HepG2 (cell line): ENCODE results near the gene SOCS1. TPM values are rescaled to one million over a fixed set of nuclear protein-coding genes. Genes with fewer than 3 reads are reported as not detected.

Experiments used
- ATAC-seq: fragments of 200-7000 bp; cut with Tn5 transposase; 3 replicates; pipeline ENCODE4 v1.9.1; 2020; ENCODE audit warnings: mild to moderate bottlenecking, moderate library complexity
- BruUV-seq: library from RNA; stranded (reverse); fragments of 400-500 nt; replicated peaks from 2 replicates; lab custom pipeline; 2021; lab: Mats Ljungman, UMichigan
- CTCF ChIA-PET: fragments of 300-600 bp; formaldehyde crosslinking; extraction: SDS; loops from one replicate; lab custom pipeline; 2021; ENCODE audit warnings: low total read pairs, inconsistent platforms, low intra/inter-chr PET ratio; lab: Yijun Ruan, JAX
- POLR2A ChIA-PET: fragments of 350-600 bp; sonication (Branson Sonifier 250); formaldehyde crosslinking; loops from one replicate; lab custom pipeline; 2020; ENCODE audit warnings: antibody characterized with exemption, inconsistent platforms; lab: Yijun Ruan, JAX
- DNase-seq: peaks from one replicate; pipeline ENCODE4 v3.0.0-alpha.2; 2015; ENCODE audit warnings: low spot score
- FAIRE-seq: peaks from 3 replicates; lab custom pipeline; 2011; peaks lifted over from hg19 to GRCh38; lab: Jason Lieb, UNC
- H2AFZ ChIP-seq: one replicate; pipeline ENCODE4 v1.6.1; 2011; ENCODE audit warnings: low read length, inconsistent platforms
- H3K27ac ChIP-seq: fragments of 300-600 bp; 3 replicates; pipeline ENCODE4 v1.8.0; 2011; ENCODE audit warnings: mixed run types, mild to moderate bottlenecking, mixed read lengths, low read length, inconsistent platforms; ENCODE audit not compliant: insufficient read depth; ENCODE audit errors: extremely low read length
- H3K27me3 ChIP-seq, 2 experiments: fragments of 200-600 bp in 1 of 2; 2 replicates in 1 of 2; 3 replicates in 1 of 2; pipeline versions ENCODE4 v1.6.0 to v1.8.0; 2011; ENCODE audit warnings: low read length in 2 of 2, mild to moderate bottlenecking in 2 of 2, moderate library complexity in 2 of 2, inconsistent platforms in 1 of 2; ENCODE audit not compliant: insufficient read depth in 2 of 2, control insufficient read depth in 1 of 2
- H3K36me3 ChIP-seq, 2 experiments: fragments of 200-600 bp in 1 of 2; replicated peaks in 1 of 2; 2 replicates in 1 of 2; 3 replicates in 1 of 2; pipeline versions ENCODE4 v1.5.1 to v1.8.0; 2011; ENCODE audit warnings: low read length in 2 of 2, inconsistent platforms in 1 of 2; ENCODE audit not compliant: insufficient read depth in 2 of 2, control insufficient read depth in 1 of 2
- H3K4me1 ChIP-seq: 2 replicates; pipeline ENCODE4 v1.5.1; 2012; ENCODE audit warnings: low read length, inconsistent platforms; ENCODE audit not compliant: insufficient read depth
- H3K4me2 ChIP-seq: 2 replicates; pipeline ENCODE4 v1.6.0; 2011; ENCODE audit warnings: low read depth, low read length, inconsistent platforms
- H3K4me3 ChIP-seq, 3 experiments: fragments of 200-600 bp in 1 of 3; sonication (generic), shearing (Covaris generic) in 1 of 3; replicated peaks in 1 of 3; 2 replicates each; pipeline ENCODE4 v1.5.1; 2011 to 2016; ENCODE audit warnings: low read length in 3 of 3, inconsistent platforms in 2 of 3, low read depth in 2 of 3, mild to moderate bottlenecking in 2 of 3, control low read depth in 1 of 3, mixed read lengths in 1 of 3; ENCODE audit not compliant: insufficient read depth in 1 of 3
- H3K79me2 ChIP-seq: one replicate; pipeline ENCODE4 v1.6.1; 2011; ENCODE audit warnings: low read length, inconsistent platforms; ENCODE audit not compliant: insufficient read depth
- H3K9ac ChIP-seq: 2 replicates; pipeline ENCODE4 v1.6.0; 2011; ENCODE audit warnings: mild to moderate bottlenecking, low read depth, low read length, inconsistent platforms; ENCODE audit not compliant: insufficient read depth
- H3K9me3 ChIP-seq: 2 replicates; pipeline ENCODE4 v1.5.1; 2012; ENCODE audit warnings: mild to moderate bottlenecking, low read length
- H4K20me1 ChIP-seq: 2 replicates; pipeline ENCODE4 v1.6.0; 2011; ENCODE audit warnings: inconsistent platforms, mild to moderate bottlenecking, low read length, moderate library complexity; ENCODE audit not compliant: insufficient read depth
- AGO1 ChIP-seq: fragments of 200-400 bp; formaldehyde crosslinking; IDR thresholded peaks from 2 replicates; pipeline ENCODE4 v1.6.1; 2017; ENCODE audit warnings: mild to moderate bottlenecking, low read depth, low read length, moderate library complexity; ENCODE audit not compliant: poor library complexity, severe bottlenecking
- ATF7 ChIP-seq, 2 experiments: fragments of 450-650 bp in 1 of 2; sonication (generic) in 1 of 2; formaldehyde crosslinking in 1 of 2; IDR thresholded peaks; 2 replicates each; pipeline versions ENCODE4 v1.4.0 to v1.6.1; 2016 to 2020; ENCODE audit warnings: antibody characterized with exemption in 1 of 2, mild to moderate bottlenecking in 1 of 2, missing genetic modification reagents in 1 of 2
- BATF2 ChIP-seq: sonication (generic); formaldehyde crosslinking; IDR thresholded peaks from 2 replicates; pipeline ENCODE4 v1.8.0; 2022; ENCODE audit warnings: mild to moderate bottlenecking, missing genetic modification reagents, moderate library complexity
- CEBPB ChIP-seq: IDR thresholded peaks from 2 replicates; pipeline ENCODE4 v1.6.1; 2011; ENCODE audit warnings: low read depth, low read length, improper control_type of control experiment, borderline replicate concordance
- CERS6 ChIP-seq: sonication (generic); formaldehyde crosslinking; IDR thresholded peaks from 2 replicates; pipeline ENCODE4 v1.5.0; 2020; ENCODE audit warnings: missing genetic modification reagents
- CREB1 ChIP-seq, 2 experiments: fragments of 450-650 bp in 1 of 2; IDR thresholded peaks; 2 replicates each; pipeline ENCODE4 v1.6.1; 2016 to 2017; ENCODE audit warnings: control low read depth in 1 of 2, mild to moderate bottlenecking in 1 of 2, missing compliant biosample characterization in 1 of 2, missing genetic modification characterization in 1 of 2
- EED ChIP-seq: sonication (generic); formaldehyde crosslinking; IDR thresholded peaks from 2 replicates; pipeline ENCODE4 v1.5.0; 2020; ENCODE audit warnings: mild to moderate bottlenecking, missing genetic modification reagents
- HOXA3 ChIP-seq: sonication (generic); formaldehyde crosslinking; IDR thresholded peaks from 2 replicates; pipeline ENCODE4 v1.5.0; 2020; ENCODE audit warnings: missing genetic modification reagents
- MTA1 ChIP-seq: sonication (generic); formaldehyde crosslinking; IDR thresholded peaks from 2 replicates; pipeline ENCODE4 v1.4.0; 2020; ENCODE audit warnings: missing genetic modification reagents, mild to moderate bottlenecking, borderline replicate concordance
- NRL ChIP-seq: sonication (generic); formaldehyde crosslinking; IDR thresholded peaks from 2 replicates; pipeline ENCODE4 v1.5.0; 2020; ENCODE audit warnings: missing genetic modification reagents, mild to moderate bottlenecking, moderate library complexity, borderline replicate concordance
- PCBP1 ChIP-seq: fragments of 200-400 bp; formaldehyde crosslinking; IDR thresholded peaks from 2 replicates; pipeline ENCODE4 v1.6.1; 2017; ENCODE audit warnings: mild to moderate bottlenecking, low read depth, low read length, borderline replicate concordance
- RBFOX2 ChIP-seq: fragments of 200-400 bp; formaldehyde crosslinking; IDR thresholded peaks from 2 replicates; pipeline ENCODE4 v1.6.1; 2017; ENCODE audit warnings: low read depth, mild to moderate bottlenecking, low read length
- SETDB1 ChIP-seq: sonication (generic); formaldehyde crosslinking; IDR thresholded peaks from 2 replicates; pipeline ENCODE4 v1.5.1; 2020; ENCODE audit warnings: missing genetic modification reagents, mild to moderate bottlenecking, borderline replicate concordance
- SKI ChIP-seq: fragments of 450-650 bp; IDR thresholded peaks from one replicate; pipeline ENCODE4 v1.6.1; 2018; ENCODE audit warnings: mild to moderate bottlenecking; ENCODE audit not compliant: partially characterized antibody
- ZC3H13 ChIP-seq: sonication (generic); formaldehyde crosslinking; IDR thresholded peaks from 2 replicates; pipeline ENCODE4 v1.8.1; 2023; ENCODE audit warnings: mild to moderate bottlenecking, missing genetic modification reagents, moderate library complexity
- ZNF274 ChIP-seq: sonication (generic); formaldehyde crosslinking; IDR thresholded peaks from 2 replicates; pipeline ENCODE4 v1.5.1; 2020; ENCODE audit warnings: mild to moderate bottlenecking, missing genetic modification reagents
- ZNF296 ChIP-seq: sonication (generic); formaldehyde crosslinking; conservative IDR thresholded peaks from 2 replicates; pipeline ENCODE4 v1.5.0; 2020; ENCODE audit warnings: mild to moderate bottlenecking, missing genetic modification reagents
- ZNF317 ChIP-seq: sonication (generic); formaldehyde crosslinking; IDR thresholded peaks from 2 replicates; pipeline ENCODE4 v1.5.0; 2020; ENCODE audit warnings: mild to moderate bottlenecking, missing genetic modification reagents
- ZNF558 ChIP-seq: sonication (generic); formaldehyde crosslinking; IDR thresholded peaks from 2 replicates; pipeline ENCODE4 v1.9.0; 2022; ENCODE audit warnings: mild to moderate bottlenecking, missing genetic modification reagents, borderline replicate concordance
- WGBS: methylation state at CpG from one replicate; pipeline ENCODE4 v1.1.6; 2017; ENCODE audit warnings: low lambda C conversion rate; 5-methylcytosine and 5-hydroxymethylcytosine counted together
- in situ Hi-C: cut with HindIII; loops from 2 replicates; pipeline ENCODE4 v1.10.0; 2017; ENCODE audit warnings: low pct_unique_long_range_greater_than_20kb; ENCODE audit not compliant: extremely low pct_ligation_motif_present
- intact Hi-C: fragments of 100-400 bp; cut with micrococcal nuclease; formaldehyde crosslinking; loops from one replicate; pipeline ENCODE4 v1.10.0; 2022; ENCODE audit not compliant: unreplicated experiment
- polyA plus RNA-seq, 8 experiments: library from polyadenylated mRNA; depleted of rRNA in 3 of 8; stranded (reverse) in 7 of 8; unstranded in 1 of 8; fragments of >200 nt; fragmentation: Illumina TruSeq in 4 of 8; extraction: Trizol in 4 of 8; gene quantifications; 2 replicates each; pipeline versions ENCODE4 v1.2.1 to v1.2.3, GENCODE V29; 2011 to 2016; ENCODE audit warnings: low read depth in 4 of 8, missing spikeins in 1 of 8, mixed read lengths in 1 of 8; ENCODE audit not compliant: insufficient read depth in 1 of 8
- total RNA-seq, 5 experiments: library from RNA; depleted of rRNA; stranded (reverse); fragments of >200 nt; fragmentation: Illumina TruSeq; extraction: Trizol; gene quantifications; 2 replicates each; pipeline ENCODE4 v1.2.3, GENCODE V29; 2016; ENCODE audit warnings: low read depth in 1 of 5

Gene SOCS1
- total and polyA plus RNA-seq, 2 of the 13 experiments (the other 11 are each of a cell fraction or from before 2014, with no cell fraction given) = 5.3 to 6.3 TPM

- Histone ChIP-seq H3K9me3 (no peaks in the 10 kb centered on the region), H3K4me3 (no peak overlapping the region), H3K4me1 (peaks cover 63% of the 10 kb centered on the region), H3K36me3 (peaks cover 2 to 6% of the 10 kb centered on the region in 2 experiments; a peak in 4 of 5 replicates), H3K27ac (no peak overlapping the region), H3K9ac (no peak overlapping the region), H2AFZ (no peak overlapping the region), H3K27me3 (no peaks in the 10 kb centered on the region), H3K4me2 (no peak overlapping the region), H3K79me2 (peaks cover 13% of the 10 kb centered on the region), H4K20me1 (peaks cover 33% of the 10 kb centered on the region)
- WGBS = 74% methylated on average over 63 of the region's 63 CpGs
- DNase-seq (no peak), ATAC-seq (peak; percentile 24), FAIRE-seq (no peak)
- BruUV-seq = no TSS peak
- intact Hi-C loops (no loop called here), in situ Hi-C loops (no loop called here)
- ChIA-PET CTCF (no interaction called here), POLR2A (no interaction called here)
- peak; percentile 92 for TF ChIP-seq CREB1 (IDR thresholded peaks at IDR 0.05)
- TF ChIP-seq CREB1 (CRISPR knock-in tag; IDR thresholded peaks at IDR 0.05) = no peak
- TF ChIP-seq PCBP1 = 0 out of 2 replicates have a peak, but pooled peaks have one; percentile 20
- peak; percentile 39 for TF ChIP-seq AGO1
- no peak for TF ChIP-seq ZNF296 (CRISPR knock-in tag)
- peak; percentile 45; the same call in 1 of the 2 replicates for TF ChIP-seq MTA1 (CRISPR knock-in tag)
- peak; percentile 62 for TF ChIP-seq HOXA3
- TF ChIP-seq CERS6 = no peak
- peak; percentile 79; the same call in 1 of the 2 replicates for TF ChIP-seq SETDB1 (CRISPR knock-in tag)
- 0 out of 2 replicates have a peak, but pooled peaks have one; percentile 8 for TF ChIP-seq ZNF558
- 0 out of 2 replicates have a peak, but pooled peaks have one; percentile 25 for TF ChIP-seq ZNF274
- peak; percentile 91 for TF ChIP-seq ATF7 (IDR thresholded peaks at IDR 0.05)
- no peak for TF ChIP-seq ATF7 (CRISPR knock-in tag; IDR thresholded peaks at IDR 0.05)
- peak; percentile 71; the same call in 1 of the 2 replicates for TF ChIP-seq ZC3H13 (CRISPR knock-in tag)
- TF ChIP-seq ZNF317 = no peak
- TF ChIP-seq SKI = no peak
- 0 out of 2 replicates have a peak, but pooled peaks have one; percentile 63 for TF ChIP-seq BATF2 (CRISPR knock-in tag)
- TF ChIP-seq RBFOX2 = 0 out of 2 replicates have a peak, but pooled peaks have one; percentile 14
- no peak for TF ChIP-seq CEBPB
- TF ChIP-seq EED (CRISPR knock-in tag) = 0 out of 2 replicates have a peak, but pooled peaks have one; percentile 35
- TF ChIP-seq NRL (CRISPR knock-in tag) = 0 out of 2 replicates have a peak, but pooled peaks have one; percentile 3
These were observed 6.6 kb downstream of the SOCS1 start for GRCh38 chr16:11249233-11250061.
